SK-MEL-5 (cell line): ENCODE data around the gene XYLT2. TPM values are rescaled to one million over a fixed set of nuclear protein-coding genes. Genes with fewer than 3 reads are reported as not detected.
A peak's percentile ranks its signal among the peaks of the same experiment; 100 is the strongest.

Experiments used
- DNase-seq: peaks from one replicate; pipeline ENCODE4 v3.0.0-alpha.2; 2016; ENCODE audit warnings: low read depth, low spot score
- in situ Hi-C: cut with HindIII; loops from 2 replicates; pipeline ENCODE4 v1.10.0; 2016; ENCODE audit warnings: low sequenced_read_pairs, high pct_unique_total_duplicates, low pct_unique_long_range_greater_than_20kb
- total RNA-seq: library from RNA; depleted of rRNA; stranded (reverse); fragments of >200 nt; shearing (Covaris generic); gene quantifications from 2 replicates; pipeline ENCODE4 v1.2.3, GENCODE V29; 2014

The XYLT2 gene
- total RNA-seq, 1 experiment from 2014 or later, result 34.2 TPM

DNA sequence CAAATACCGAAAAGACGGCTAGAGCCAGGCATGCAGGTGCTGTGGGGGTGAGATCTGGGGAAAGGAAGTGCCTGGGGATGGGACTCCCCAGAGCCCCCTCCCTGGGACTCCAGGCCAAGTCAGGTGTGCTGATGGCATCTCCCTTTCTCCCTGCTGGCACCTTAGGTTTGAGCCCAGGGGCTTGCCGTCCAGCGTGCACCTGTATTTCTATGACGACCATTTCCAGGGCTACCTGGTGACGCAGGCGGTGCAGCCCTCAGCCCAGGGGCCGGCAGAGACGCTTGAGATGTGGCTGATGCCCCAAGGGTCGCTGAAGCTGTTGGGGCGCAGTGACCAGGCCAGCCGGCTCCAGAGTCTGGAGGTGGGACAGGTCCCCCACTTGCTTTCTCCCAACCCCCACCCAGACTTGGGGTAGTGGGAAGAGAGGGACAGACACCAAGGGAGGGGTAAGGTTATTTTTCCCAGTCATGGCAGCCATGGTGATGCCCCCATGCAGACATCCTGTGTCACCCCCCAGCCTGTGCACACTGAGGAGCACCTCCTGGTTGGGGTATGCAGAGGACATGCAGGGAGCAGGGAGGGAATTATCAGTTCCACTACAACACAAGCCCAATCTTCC is 11.1 kb downstream of the XYLT2 start:
- no peak for DNase-seq
- in situ Hi-C loops, result no loop called here

DNA sequence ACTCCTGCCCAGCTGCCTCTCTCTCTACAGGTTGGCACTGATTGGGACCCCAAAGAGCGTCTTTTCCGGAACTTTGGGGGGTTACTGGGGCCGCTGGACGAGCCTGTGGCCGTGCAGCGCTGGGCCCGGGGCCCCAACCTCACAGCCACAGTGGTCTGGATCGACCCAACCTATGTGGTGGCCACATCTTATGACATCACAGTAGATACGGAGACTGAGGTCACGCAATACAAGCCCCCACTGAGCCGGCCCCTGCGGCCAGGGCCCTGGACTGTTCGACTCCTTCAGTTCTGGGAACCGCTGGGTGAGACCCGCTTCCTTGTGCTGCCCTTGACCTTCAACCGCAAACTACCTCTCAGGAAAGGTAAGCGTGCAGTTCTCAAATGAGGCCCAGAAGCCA is 12.3 kb downstream of the XYLT2 start:
- in situ Hi-C loops, result no loop called here

DNA sequence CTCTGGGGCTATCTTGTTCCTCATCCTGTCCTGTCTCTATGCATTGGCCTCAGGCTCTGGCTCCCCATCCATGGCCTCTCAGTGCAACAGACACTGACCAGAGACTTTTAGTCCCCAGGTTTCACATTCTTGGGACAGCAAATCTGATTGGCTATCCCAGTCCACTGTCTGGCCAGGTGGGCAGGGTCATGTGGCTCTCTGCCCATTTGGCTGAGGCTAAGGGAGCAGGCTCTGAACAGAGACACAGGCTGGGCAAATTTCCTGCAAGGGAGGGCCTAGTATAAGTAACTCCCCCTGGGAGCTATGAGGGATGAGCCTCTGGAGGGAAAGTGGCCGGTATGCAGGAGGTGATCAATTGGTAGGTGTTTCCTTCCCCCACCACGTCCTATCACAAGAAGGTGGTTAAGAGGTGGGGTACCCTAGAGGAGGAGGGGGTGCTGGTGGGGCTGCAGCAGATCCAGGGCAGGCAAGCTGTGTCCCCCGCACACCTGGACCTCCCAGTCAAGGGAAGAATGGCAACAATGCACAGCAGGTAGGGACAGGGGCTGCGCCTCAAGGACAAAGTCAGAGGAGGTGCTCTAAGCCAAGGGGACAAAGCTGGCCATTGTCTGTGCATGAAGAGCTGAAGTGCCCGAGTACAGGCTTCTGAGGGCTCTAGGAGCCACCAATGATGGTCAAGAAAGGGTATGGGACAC is 13.2 kb downstream of the XYLT2 start:
- no peak for DNase-seq
- in situ Hi-C loops, result no loop called here

More for the DNA sequence above, 12.3 kb downstream of the XYLT2 start:
- no peak for DNase-seq

DNA sequence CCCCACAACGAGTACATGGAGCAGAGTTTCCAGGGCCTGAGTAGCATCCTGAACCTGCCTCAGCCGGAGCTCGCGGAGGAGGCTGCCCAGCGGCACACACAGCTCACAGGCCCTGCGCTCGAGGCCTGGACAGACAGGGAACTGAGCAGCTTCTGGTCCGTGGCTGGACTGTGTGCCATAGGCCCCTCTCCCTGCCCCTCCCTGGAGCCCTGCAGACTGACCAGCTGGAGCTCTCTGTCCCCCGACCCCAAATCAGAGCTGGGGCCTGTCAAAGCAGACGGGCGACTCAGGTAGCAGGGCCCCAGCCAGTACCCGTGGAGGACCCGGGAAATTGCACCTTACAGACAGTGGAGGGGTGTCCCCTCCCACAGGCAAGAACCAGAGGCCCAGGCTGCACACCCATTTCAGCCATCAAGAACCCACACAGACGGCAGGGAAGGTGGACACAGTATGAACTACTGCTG is 14.1 kb downstream of the XYLT2 start:
- no peak for DNase-seq
- in situ Hi-C loops, result no loop called here

DNA sequence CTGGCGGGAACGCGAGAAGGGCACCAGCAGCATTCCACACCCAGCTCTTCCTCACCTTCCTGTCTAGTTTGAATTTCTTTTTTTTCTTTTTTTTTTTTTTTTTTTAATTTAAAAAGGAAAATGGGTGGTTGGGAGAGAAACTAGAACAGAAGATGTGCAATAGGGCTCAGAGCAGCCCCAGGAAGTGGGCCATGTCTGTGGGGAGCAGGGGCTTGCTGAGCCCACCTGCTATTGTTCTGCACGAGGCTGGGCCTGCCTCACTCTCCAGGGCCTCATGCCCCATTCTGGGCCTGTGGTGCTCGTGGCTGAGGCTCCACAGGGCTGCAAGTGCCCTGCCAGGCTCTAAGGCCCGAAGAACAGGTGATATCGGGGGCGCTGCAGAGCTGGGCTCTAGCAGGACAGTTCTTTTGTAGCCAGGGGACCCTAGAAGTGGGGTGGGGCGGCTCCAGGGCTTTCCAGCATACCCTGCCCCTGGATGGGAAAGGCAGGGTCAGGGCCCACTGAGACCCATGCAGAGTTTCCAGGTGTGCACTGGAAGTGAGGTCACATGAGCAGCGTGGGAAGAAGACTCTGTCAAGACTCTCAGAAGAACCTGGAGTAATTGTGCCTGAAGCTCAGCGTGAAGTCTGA is 14.7 kb downstream of the XYLT2 start:
- DNase-seq, result no peak

DNA sequence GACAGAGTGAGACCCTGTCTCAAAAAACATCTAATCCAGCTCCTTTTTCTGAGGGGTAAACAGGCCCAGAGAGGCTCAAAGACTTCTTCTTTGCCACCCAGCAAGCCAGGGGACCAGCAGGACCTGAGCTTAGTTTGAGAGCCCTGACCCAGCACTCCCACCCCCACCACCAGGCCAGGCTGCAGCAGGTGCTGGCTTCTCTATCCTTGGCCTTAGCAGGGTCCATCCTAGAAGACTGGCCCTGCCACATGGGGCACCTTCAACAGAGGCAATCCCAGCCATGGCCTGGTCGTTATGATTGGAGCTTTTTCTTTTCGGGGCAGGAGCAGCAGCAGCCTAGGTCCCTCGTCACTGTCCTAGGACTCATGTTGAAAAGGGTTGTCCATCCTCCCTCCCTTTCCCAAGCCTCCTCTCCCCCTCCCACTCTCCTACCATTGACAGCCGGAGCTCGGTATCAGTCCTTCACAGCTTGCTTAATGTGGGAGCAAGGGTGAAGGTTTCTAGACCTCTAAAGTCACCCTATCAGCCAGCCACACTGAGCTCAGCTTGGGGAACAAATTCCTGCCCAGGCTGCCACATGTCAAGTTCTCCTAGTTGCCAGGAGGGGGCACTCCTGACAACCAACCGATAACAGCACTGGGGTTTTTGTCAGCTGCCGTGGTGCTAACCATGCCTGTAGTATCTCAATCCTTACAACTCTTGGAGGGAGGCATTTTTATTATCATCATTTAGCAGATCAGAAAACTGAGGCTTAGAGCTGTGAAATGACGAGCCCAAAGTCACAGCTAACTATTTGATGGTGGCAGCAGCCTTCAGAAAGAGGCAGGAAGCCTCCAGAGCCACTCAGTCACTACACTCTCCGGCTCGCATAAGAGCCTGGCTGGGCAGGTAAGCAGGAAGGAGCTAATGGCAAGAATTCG is 15.9 kb downstream of the XYLT2 start:
- in situ Hi-C loops, result no loop called here

More for the DNA sequence above, 14.7 kb downstream of the XYLT2 start:
- in situ Hi-C loops, result no loop called here

GRCh38 chr17:50362661-50363060 is 16.7 kb downstream of the XYLT2 start:
- in situ Hi-C loops, result no loop called here
- DNase-seq, result no peak

More for the DNA sequence above, 15.9 kb downstream of the XYLT2 start:
- DNase-seq, result peak; percentile 84

GRCh38 chr17:50363217-50364060 is 17.5 kb downstream of the XYLT2 start:
- DNase-seq, result peak; percentile 73
- in situ Hi-C loops, result no loop called here

DNA sequence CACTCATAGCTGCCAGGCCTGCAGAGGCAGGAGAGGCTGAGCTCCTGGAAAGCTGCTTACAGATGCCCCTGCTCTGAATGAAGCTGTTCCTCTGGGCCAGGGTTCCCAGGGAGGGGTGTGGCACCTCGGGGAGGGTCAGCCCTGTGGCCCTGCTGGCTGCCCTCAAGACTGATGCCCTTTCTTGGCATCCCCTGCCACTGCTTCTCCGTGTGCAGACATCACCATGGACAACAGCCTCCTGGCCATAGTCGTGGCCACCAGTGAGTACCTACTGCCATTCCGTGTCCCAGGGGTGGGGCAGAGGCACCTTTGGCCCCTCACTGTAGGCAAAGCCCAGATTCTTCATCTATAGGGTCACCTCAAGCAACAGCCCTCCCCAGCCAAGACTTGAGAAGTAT is 18.1 kb downstream of the XYLT2 start:
- in situ Hi-C loops, result no loop called here

DNA sequence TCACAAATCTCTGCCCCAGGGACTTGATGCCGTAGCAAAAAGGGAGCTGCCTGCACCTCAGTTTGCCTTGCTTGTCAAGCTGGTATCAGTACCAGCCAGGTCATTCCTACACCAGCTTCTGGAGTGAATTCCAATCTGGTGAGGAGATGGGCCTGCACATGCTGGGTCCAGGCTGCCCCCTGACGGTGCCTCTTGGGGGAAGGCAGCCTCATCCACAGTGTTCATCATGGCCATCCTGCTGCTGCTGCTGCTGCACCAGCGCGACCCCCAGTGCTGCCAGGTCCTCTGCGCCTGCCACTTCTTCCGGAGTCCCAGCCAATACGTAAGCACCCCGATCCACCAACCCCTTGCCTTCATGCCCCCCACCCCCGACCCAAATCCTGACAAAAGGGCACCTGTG is 18.8 kb downstream of the XYLT2 start:
- in situ Hi-C loops, result no loop called here
- no peak for DNase-seq

More for the DNA sequence above, 18.1 kb downstream of the XYLT2 start:
- no peak for DNase-seq

DNA sequence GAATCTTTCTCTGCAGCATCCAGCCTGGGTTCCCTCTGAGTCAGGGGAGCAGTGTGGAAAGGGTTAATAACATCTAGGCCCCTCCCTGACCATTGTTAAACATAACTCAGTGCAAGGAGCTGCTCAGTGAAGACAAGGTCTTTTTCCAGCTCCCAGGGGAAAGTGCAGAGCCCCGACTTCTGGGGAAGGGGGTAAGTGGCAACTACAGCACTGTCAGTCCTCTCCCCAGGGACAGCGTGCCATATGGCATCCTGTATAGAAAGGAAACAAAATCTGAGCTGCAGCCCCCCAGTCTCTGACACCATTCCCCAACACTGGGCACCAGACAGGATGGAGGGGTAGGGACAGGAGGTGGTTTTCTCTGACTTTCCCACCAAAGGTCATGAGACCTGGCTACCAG is 19.2 kb downstream of the XYLT2 start:
- in situ Hi-C loops, result no loop called here
- no peak for DNase-seq

DNA sequence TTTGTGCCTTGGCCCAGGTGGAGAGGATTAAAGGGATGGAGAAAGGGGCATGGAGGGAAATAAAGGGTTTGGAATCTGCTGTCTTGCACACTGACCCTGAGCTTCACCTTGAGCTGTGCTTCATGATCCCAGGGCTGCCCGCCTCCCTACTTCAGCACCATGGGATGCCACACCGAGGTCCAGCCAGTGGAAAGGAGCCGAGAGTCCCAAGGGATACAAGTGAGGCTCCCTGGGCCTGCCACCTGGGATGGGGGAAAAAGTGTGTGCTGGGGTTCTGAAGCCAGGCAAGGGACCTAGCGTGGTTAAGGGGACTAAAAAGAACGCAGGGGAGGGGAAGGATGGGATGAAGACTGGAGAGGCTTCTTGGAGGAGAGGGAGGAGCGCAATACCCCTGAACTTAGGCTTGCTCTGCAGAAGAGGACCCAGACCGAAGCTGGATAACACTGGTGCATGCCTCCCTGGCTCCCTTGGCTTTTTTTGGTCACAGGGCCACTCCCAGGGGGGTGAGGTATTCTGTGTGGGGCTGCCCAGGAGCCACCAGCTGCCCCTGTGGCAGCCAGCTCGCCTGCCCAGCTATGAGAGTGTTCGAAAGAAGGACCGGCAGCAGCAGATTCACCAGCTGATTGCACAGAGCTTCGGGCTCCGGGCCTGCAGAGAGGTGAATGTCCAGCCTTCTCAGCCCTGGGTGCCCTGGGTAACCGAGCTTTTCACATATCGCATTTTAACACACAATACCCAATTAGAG is 19.9 kb downstream of the XYLT2 start:
- in situ Hi-C loops, result no loop called here
- DNase-seq, result no peak

GRCh38 chr17:50367401-50367800 is 21.5 kb downstream of the XYLT2 start:
- in situ Hi-C loops, result no loop called here
- no peak for DNase-seq

DNA sequence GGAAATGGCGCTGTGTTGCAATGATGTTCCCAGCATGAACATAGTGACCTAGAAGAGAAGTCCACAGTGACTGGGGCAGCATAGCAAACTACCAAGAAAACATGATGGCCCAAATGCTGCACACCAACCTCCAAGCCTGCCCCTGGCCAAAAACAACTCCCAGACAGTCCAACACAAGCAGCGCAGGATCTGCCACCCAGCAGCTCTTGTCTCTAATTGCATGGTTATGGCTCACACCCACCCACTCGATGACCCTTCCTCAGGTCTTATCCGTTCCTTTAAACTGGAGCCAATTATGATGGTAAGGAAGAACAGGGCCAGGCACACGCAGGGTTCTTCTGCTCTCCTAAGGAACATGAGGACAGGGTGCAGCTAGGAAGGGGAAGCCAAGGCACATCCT is 24.1 kb downstream of the XYLT2 start:
- in situ Hi-C loops, result no loop called here
- DNase-seq, result no peak

- in situ Hi-C loops, result no loop called here
- DNase-seq, result no peak
These were observed 25.6 kb downstream of the XYLT2 start for GRCh38 chr17:50371526-50371925.

DNA sequence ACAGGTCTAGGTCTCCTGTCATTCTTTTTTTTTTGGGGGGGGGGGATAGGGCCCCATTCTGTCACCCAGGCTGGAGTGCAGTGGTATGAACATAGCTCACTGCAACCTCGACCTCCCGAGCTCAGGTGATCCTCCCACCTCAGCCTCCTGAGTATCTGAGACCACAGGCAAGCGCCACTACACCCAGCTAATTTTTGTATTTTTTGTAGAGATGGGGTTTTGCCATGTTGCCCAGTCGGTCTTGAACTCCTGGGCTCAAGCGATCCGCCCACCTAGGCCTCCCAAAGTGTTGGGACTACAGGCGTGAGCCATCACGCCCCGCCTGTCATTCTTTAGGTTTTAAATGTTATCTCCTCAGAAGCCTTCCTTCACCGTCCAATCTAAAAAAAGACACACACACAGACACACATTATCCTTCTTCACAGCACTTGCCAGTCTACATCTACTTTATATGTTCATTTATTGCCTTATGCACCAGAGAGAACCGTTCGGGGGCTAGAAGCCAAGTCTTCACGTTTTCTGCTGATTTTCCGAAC is 26.4 kb downstream of the XYLT2 start:
- no peak for DNase-seq
- in situ Hi-C loops, result no loop called here
